Inferior parietal cortex (tissue), 1 donor: ENCODE data around the gene SGSH.
"Not testable (repeated sequence)": the region's sequence is repeated elsewhere in the genome, so short reads cannot be mapped to it uniquely, and the experiment has no call there.

Experiments
- DNase-seq: peaks from one replicate; pipeline ENCODE4 v3.0.0-alpha.2; 2016; ENCODE audit errors: extremely low spot score

The SGSH gene

DNA sequence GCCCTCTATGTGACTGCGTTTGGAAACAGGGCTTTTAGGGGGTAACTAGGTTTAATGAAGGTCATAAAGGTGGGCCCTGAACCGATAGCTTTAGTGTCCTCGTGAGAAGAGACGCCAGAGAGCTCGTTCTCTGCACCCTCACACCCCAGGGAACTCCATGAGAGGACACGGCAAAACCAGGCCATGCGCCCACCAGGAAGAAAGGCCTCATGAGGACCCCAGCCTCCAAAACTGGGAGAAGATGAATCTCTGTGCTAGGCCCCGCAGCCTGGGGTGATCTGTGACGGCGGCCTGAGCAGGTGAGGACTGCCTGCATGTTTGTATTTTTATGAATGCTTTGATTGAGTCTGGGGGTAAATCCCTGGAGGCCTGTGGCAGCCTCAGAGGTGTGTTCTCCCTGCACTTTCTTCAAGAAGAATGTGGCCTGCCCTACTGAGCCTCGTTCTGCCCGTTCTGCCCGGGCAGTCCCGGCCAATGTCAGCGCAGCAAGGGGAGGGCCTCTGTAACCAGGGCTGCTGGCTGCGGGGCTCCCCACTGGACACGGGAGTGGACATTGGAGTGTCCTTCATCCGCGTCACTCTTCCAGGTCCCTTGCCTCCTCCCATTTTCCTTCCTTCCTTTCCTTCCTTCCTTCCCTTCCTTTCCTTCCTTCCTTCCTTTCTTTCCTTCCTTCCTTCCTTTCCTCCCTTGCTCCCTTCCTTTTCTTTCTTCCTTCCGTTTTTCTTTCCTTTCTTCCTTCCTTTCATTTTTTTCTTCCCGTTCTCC, 33.7 kb upstream of the SGSH start:
- no peak for DNase-seq

DNA sequence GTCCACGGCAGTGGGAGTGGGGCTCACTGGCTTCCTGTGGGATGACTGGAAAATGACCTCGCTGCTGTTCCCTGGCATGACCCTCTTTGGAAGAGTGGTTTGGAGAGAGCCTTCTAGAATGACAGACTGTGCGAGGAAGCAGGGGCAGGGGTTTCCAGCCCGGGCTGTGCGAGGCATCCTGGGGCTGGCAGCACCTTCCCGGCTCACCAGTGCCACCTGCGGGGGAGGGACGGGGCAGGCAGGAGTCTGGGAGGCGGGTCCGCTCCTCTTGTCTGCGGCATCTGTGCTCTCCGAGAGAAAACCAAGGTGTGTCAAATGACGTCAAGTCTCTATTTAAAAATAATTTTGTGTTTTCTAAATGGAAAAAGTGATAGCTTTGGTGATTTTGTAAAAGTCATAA, 32.7 kb upstream of the SGSH start:
- no peak for DNase-seq

DNA sequence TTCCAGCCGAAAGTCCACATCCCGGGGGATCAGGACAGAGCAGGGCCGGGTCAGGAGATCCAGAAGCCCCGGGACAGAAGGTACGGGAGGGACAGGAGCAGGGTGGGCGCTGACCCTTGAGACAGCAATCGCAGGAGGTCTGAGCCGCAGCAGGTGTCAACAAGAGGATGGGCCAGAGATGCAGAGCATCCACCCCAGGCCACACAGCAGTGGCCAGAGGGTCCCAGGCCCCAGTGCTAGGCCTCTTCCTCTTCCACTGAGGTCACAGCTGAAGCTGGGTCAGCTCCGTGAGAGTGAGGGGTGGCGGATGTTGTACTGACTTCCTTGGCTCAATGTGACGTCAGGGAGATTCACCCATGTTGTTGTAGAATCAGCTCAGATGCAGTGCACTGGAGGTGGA, 31.8 kb upstream of the SGSH start:
- no peak for DNase-seq

DNA sequence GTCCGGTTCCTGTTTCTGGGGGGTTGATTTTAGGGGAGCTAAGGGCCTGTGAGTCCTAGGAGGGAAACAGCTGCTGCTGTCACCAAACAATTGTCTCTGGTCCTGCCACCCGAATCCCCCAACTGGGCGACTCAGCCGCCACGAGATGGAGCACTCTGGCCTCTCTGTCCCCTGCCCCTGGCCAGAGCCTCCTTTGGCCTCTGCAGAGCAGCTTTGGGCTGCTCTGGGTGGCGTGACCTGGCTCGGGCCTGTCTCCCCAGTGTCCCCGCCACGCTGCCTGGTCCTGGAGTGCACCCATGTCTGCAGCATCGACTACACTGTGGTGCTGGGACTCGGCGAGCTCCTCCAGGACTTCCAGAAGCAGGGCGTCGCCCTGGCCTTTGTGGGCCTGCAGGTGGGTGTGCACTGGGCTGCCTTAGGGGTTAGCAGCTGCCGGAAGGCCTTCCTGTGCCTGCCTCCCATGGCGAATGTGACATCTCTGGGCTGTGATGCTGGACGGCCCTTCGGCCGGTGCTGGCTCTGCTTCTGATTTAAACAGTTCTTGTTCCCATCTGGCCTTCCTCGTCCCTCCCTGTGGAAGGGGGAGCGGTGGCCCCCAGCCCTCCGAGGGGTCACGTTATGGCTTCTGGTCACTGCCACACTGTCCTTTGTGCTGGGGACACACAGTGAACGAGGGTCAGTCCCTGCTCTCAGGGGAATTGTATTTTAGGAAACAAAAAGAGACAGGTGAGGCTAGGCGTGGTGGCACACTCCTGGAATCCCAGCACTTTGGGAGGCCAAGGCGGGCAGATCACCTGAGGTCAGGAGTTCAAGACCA, 29.0 kb upstream of the SGSH start:
- no peak for DNase-seq

DNA sequence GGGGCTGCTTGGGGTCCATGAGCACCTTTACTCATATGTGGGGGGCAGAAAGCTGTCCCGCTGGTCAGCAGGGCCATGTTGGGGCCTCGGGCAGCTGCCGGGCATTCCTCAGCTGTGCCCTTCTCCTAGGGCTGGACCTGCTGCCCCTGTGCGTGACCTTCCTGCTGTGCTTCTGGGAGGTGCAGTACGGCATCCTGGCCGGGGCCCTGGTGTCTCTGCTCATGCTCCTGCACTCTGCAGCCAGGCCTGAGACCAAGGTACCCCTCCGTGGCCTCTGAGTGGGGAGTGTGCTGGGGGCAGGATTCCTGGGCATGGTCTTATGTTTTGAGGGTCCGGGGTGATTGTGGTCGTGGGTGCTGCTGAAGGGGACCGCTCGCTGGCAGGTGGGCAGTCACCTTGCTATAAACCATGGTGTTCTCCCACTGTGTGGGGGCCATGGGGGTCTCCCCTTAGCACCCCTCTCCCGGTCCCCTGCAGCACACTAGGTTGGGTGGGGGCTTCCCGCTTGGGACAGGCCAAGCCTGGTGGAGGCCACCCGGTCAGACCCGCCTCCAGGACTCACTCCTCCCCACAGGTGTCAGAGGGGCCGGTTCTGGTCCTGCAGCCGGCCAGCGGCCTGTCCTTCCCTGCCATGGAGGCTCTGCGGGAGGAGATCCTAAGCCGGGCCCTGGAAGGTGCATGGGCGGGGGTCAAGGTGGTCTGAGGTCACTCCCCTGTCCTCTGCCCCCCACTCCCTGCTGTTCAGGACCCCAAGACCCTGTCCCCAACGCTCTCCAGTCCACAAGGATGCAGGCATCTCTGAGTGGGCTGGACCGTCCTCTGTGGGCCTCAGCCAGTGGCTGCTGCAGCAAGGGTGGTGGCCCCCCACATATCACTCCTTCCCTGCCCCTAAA, 28.1 kb upstream of the SGSH start:
- no peak for DNase-seq

DNA sequence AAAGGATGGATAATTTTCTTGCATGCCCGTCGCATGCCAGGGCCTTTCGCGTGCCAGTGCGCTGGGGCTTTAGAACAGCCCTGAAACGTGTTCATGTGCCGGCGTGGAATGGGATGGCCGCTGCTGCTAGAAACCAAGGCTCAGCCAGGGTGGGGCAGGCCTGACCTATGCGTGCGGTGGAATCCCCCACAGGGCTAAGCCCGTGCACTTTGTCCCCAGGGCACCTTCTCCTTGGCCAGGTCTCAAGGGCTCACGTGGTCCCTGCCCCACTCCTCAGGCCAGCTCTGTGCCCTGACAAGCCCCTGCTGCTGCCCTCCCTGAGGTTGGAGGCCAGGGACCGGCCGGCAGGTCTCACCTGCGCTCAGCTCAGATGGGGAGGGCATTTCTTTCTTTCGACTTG, 27.4 kb upstream of the SGSH start:
- no peak for DNase-seq

DNA sequence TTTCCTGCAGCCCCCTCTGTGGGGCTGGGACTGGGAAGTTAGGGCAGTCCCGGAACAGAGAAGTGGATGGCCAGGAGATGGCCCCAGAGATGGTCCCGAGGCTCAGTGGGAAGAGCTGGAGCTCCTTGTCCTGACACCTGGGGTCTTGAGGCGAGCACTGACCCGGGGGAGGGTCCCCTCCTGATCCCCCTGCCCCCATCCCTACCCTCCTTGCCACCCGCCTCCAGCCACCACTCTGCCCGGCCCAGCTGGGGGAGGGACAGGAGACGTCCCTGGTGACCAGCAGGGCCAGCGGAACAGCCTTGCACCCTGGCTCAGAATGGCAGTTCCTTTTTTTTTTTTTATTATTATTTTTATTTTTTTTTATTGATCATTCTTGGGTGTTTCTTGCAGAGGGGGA, 26.6 kb upstream of the SGSH start:
- no peak for DNase-seq

DNA sequence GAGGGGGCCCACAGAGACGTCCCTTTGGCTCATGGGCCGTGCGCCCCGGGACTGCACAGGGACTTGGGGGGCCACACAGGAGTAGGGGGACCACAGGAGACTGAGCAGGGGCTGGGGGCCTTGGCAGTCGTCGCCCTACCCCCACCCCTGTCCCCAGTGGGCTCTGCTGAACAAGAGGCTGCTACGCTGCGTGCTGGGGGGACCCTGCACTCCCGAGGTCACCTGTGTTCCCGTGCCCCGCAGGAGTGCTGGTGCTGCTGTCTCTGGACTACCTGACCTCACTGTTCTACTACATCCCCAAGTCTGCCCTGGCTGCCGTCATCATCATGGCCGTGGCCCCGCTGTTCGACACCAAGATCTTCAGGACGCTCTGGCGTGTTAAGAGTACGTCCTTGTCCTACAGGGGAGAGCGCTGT, 26.1 kb upstream of the SGSH start:
- DNase-seq: no peak

DNA sequence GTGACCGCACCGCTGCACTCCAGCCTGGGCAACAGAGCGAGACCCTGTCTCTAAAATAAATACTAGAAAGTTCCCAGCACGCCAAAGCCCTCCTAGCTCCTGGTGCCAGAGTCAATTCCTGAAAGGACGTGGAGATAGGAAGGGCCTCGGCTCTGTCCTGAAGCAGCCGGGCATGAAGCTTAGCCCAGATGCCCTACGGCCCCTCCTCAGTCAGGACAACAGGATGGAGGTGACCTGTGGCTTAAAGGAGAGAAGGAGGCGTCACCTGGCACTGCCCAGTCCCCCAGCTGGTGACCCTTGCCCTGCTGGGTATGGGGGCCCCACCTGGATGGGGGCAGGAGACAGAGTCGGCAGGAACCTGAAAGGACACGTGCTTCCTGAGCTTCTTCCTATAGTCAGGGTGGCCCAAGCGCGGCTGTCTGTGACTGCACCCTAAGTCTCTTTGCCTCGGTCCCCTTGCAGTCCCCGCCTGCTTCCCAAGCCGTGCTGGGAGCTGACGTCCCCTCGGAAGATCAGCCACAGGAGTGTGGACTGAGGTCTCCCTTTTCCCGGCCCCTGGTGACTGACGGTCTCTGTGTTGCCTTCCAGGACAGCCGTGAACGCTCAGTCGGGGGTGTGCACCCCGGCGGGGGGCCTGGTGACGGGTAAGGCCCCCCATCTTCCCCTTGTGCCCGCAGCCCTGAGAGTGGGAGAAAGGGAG, 25.6 kb upstream of the SGSH start:
- no peak for DNase-seq

DNA sequence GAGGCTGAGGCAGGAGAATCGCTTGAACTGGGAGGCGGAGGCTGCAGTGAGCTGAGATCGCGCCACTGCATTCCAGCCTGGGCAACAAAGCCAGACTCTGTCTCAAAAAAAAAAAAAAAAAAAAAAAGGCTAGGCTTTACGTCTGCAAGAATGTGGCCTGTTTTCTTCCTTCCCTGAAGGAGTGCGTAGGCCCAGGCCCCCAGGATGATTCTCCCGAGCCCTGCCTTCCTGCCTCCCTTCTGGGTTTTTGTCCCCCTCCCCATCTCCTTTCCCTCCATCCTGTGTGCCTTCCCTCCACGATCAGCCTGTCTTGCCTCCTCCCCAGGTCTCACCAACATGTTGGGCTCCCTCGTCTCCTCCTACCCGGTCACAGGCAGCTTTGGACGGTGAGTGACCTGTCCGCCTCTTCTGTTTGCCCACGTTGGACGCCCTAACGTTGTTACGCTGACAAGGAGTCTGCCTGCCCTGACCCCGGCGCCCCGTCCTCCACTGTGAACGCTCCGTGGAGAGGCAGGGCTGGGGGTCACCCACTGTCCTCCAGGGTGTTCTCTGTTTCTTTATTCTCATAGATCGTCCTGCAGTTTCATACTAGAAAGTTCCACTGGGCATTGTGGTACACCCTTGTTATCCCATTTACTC, 24.9 kb upstream of the SGSH start:
- no peak for DNase-seq

DNA sequence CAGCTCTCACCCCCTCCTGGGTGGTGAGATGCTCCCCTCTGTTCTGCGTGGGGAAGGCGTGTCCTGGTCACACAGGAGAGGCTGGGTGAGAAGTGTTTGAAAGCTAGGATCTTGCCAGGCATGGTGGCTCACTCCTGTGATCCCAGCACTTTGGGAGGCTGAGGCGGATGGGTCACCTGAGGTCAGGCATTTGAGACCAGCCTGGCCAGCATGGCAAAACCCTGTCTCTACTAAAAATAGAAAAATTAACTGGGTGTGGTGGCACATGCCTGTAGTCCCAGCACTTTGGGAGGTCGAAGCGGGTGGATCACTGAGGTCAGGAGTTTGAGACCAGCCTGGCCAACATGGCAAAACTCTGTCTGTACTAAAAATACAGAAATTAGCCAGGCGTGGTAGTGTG, 24.3 kb upstream of the SGSH start:
- not testable (repeated sequence) for DNase-seq

DNA sequence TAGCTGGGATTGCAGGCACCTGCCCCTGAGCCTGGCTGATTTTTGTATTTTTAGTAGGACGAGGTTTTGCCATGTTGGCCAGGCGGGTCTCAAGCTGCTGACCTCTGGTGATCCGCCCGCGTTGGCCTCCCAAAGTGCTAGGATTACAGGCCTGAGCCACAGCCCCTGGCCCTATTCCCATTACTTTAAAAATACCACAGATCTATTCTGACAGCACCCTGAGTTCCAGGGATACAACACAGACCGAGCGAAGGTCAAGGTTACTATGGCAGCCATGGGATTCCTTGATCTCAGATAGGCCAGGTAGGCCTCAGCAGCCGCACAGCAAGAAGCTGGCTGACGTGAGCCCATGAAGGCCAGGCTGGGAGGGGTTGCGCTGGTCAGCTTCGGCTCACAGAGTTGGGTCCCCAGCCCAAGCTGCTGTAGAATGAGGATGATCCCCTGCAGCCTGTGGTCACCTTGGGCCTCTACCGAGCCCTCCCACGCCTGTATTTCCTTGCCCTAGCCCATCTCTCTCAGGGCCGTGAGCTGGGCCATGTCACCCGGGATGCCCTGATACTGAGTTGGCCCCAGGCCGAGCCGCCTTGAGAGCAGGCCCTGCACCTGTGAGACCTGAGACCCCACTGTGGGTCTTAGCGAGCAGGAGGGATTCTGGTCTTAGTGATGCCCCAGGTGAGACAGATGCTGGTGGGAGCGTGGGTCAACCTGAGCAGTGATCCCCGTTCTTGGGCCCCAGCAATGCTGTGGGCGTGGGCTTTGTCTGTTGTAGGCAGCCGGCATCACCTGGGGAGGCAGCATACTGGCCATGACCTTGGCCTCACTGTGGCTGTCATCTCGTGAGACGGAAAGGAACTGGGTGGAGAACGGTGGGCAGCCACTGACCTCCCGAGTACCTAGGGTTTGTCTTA, 23.6 kb upstream of the SGSH start:
- no peak for DNase-seq

DNA sequence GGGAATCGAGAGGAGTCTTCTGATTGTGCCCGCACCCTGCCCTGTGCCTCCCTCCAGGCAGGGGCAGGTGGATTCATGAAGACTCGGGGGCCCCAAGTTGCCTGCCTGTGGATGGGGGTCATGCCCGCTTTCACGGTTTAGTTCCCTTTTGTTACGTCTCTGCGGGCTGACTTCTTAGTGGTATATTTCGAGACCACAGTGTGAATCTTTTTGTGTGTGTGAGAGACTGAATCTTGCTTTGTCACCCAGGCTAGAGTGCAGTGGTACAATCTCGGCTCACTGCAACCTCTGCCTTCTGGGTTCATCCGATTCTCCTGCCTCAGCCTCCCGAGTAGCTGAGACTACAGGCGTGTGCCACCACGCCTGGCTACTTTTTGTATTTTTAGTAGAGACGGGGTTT, 22.4 kb upstream of the SGSH start:
- DNase-seq: no peak

DNA sequence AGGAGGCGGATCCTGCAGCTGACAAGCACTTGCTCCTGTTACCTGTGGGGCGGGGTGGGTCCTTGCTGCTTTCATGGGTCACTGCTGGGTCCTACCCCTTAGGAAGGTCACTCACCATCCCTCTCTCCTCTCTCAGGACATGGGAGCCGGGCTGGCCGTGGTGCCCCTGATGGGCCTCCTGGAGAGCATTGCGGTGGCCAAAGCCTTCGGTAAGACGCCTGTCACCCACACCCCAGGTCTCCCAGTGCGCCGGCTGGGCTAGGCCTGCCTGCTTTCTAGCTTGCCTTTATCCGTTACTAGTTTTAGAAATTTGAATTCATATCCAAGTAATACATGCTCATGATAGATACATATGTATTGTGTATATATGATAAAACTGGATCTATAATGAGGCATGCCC, 17.3 kb upstream of the SGSH start:
- DNase-seq: no peak

DNA sequence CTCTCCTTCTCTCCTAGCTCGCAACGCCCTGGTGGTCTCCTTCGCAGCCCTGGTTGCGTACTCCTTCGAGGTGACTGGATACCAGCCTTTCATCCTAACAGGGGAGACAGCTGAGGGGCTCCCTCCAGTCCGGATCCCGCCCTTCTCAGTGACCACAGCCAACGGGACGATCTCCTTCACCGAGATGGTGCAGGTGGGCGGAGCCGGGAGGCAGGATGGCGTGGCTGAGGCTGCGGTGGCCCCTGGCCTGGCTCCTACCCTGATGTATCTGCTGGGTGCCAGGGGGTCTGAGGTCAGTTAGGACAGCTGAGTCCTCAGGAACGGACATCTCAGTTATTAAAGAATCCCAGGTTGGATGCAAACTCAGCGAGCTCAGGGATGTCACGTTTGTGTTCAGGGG, 16.8 kb upstream of the SGSH start:
- DNase-seq: no peak

DNA sequence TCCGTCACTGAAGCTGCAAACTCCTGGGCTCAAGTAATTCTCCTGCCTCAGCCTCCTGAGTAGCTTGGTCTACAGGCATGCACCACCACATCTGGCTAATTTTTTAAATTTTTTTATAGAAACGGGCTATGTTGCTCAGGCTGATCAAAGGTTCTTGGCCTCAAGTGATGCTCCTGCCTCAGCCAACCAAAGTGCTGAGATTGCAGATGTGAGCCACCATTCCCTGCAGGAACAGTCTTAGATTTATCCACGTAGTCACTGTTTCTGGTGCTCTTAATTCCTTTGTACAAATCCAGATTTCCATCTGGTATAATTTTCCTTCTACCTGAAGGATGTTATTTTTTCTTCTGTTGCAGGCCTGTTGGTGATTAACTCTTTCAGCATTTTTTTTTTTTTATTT, 13.1 kb upstream of the SGSH start:
- no peak for DNase-seq

DNA sequence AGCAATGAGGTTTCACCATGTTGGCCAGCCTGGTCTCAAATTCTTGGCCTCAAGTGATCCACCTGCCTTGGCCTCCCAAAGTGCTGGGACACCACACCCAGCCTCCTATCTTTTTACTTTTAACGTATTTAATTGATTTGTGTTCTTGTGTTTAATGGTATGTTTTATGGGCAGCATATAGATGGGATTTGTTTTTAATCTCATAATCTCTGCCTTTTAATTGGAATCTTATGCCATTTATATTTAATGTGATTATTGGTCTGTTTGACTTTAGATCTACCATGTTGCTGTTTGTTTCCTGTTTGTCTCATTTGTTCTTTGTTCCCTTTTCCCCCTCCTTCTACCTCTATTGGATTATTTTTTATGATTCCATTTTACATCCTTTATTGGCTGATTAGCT, 12.3 kb upstream of the SGSH start:
- no peak for DNase-seq

DNA sequence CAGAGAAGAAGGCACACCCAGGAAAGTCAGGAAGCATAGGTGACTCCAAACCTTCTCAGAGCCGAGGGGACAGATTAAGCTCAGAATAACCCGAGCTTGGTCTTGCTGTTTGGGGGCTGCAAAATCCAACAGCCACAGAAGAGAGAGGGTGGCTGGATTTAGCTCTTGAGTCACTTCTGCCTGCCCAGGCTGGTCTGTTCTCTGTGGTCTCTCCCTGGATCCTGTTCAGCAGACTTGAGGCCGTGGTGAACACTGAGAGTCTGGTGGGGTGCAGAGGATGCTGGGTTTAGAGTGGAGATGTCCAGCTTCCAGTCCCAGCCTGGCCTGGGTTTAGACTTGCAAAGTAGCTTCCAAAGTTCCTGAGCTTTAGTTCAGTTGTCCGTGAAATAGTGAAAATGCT, 8.9 kb upstream of the SGSH start:
- no peak for DNase-seq

DNA sequence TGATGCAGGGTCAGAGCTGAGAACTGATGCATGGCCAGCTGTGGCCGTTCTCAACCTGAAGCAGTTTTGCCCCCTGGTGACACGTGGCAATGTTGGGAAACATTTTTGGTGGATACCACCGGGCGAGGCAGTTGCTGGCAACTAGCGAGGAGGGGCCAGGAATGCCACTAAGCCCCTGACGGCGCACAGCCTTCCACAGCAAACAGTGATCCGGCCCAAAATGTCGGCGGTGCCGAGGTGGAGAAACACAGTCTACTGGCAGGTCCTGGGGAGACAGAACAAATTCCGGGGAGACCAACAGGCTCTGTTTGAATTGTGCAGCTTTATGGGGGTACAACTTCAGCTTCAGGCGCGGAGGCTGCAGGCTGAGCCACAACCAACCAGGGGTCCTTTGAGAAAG, 8.3 kb upstream of the SGSH start:
- no peak for DNase-seq

DNA sequence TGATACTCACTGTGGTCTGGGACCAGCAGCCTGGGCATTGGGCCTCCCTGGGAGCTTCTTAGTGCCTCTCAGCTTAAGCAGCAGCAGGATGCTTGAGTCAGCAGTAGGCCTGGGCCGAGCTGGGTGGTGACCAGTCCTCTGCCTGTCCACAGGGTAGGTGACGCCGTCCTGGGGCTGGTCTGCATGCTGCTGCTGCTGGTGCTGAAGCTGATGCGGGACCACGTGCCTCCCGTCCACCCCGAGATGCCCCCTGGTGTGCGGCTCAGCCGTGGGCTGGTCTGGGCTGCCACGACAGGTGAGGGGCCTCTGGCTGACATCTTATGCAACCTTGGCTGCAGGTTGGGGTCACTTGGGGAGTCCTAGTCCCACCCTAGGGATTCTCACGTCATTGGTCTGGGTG, 7.5 kb upstream of the SGSH start:
- no peak for DNase-seq
